ENCODE data around the gene ZNF853. TPM values are rescaled to one million over a fixed set of nuclear protein-coding genes. Genes with fewer than 3 reads are reported as not detected.

Gene ZNF853
- total and polyA plus RNA-seq, 2 donors (not counting 3 experiments of a cell fraction or from before 2014, with no cell fraction given) = 0.47 to 0.58 TPM

GRCh38 chr7:6644728-6645127 is 29.3 kb downstream of the ZNF853 start:
- ChIA-PET CTCF (no interaction called here), POLR2A (no interaction called here)
- peaks cover 4% of the 10 kb centered on the region for H3K79me2 ChIP-seq (ENCODE audit: control insufficient read depth, insufficient read depth, low read length)
- dilution Hi-C loops (cut with MboI; ENCODE audit: extremely low pct_ligation_motif_present, low sequenced_read_pairs) (no loop called here), intact Hi-C loops (cut with micrococcal nuclease) (no loop called here)
- TF ChIP-seq POLR2AphosphoS5 (IDR thresholded peaks at IDR 0.05; ENCODE audit: insufficient read depth, low read depth, low read length) (no peak), JUN (IDR thresholded peaks at IDR 0.05; ENCODE audit: borderline replicate concordance, insufficient read depth, insufficient read length, low read depth) (no peak), FOS (IDR thresholded peaks at IDR 0.05; ENCODE audit: borderline replicate concordance, insufficient read depth, low read length) (no peak), GATA2 (IDR thresholded peaks at IDR 0.05; ENCODE audit: insufficient read depth, insufficient read length, low read depth, low read length) (no peak), MAX (IDR thresholded peaks at IDR 0.05; ENCODE audit: insufficient read depth, insufficient read length) (no peak), CTCF (IDR thresholded peaks at IDR 0.05; ENCODE audit: extremely low read depth in 1 of 2, insufficient read depth in 1 of 2, low read depth in 1 of 2, low read length in 2 of 2) (no peak), POLR2A (IDR thresholded peaks at IDR 0.05; ENCODE audit: low read depth, low read length) (no peak), MYC (IDR thresholded peaks at IDR 0.05; ENCODE audit: low read depth, low read length) (no peak), EZH2 (IDR thresholded peaks at IDR 0.05; ENCODE audit: borderline replicate concordance, low read depth, low read length, severe bottlenecking) (no peak)
- no peak overlapping the region for H3K9ac ChIP-seq (replicated peaks; ENCODE audit: extremely low read depth, insufficient read depth, low read length)
- H3K9me1 ChIP-seq (replicated peaks; ENCODE audit: control insufficient read depth, extremely low read depth, insufficient read depth, low read length) = no peaks in the 10 kb centered on the region
- no peak overlapping the region for H3K4me2 ChIP-seq (ENCODE audit: insufficient read depth, low read length)
- no peak overlapping the region for H3K27ac ChIP-seq (ENCODE audit: insufficient read depth, low read depth, low read length)
- H3K4me3 ChIP-seq (replicated peaks in 1 of 3; ENCODE audit: insufficient read depth in 1 of 3, low read depth in 1 of 3, low read length in 3 of 3) = no peak overlapping the region
- FAIRE-seq = no peak
- no peaks in the 10 kb centered on the region for H4K20me1 ChIP-seq (replicated peaks; ENCODE audit: control insufficient read depth, extremely low read depth, insufficient read depth, low read length)
- H3K27me3 ChIP-seq (ENCODE audit: control insufficient read depth in 2 of 2, insufficient read depth in 2 of 2, low read length in 2 of 2) = no peaks in the 10 kb centered on the region
- DNase-seq (ENCODE audit: low read depth, low spot score) = no peak
- no TSS peak for BruUV-seq (replicated peaks)
- peaks cover under 1% of the 10 kb centered on the region for H3K4me1 ChIP-seq (ENCODE audit: control insufficient read depth, extremely low read depth, insufficient read depth, low read length)
- H3K9me3 ChIP-seq (replicated peaks; ENCODE audit: control insufficient read depth, insufficient read depth, low read length) = no peaks in the 10 kb centered on the region
- H2AFZ ChIP-seq (ENCODE audit: low read depth, low read length) = no peak overlapping the region
- H3K36me3 ChIP-seq (ENCODE audit: control insufficient read depth in 2 of 2, extremely low read depth in 1 of 2, insufficient read depth in 2 of 2, low read length in 2 of 2) = peaks cover 10 to 44% of the 10 kb centered on the region in 2 experiments
